ENCODE data around the gene HTR7. TPM values are rescaled to one million over a fixed set of nuclear protein-coding genes. Genes with fewer than 3 reads are reported as not detected.

Gene HTR7
- total and polyA plus RNA-seq, 2 experiments from 2014 or later, result 0.65 to 1.2 TPM

DNA sequence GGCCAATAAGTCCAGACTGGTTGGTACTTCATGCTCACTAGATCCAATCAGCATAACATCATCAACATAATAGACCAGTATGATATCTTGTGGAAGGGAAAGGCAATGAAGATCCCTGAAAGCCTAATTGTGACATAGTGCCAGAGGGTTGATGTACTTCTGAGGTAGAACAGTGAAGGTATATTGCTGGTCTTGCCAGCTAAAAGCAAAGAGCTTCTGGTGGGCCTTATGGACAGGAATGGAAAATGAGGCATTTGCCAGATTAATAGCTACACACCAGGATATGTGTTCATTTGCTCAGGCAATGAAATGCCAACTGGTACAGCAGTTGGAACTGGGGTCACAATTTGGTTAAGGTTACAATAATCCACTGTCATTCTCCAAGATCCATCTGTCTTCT, 156.4 kb downstream of the HTR7 start:
- no peak overlapping the region for H3K4me2 ChIP-seq (ENCODE audit: unreplicated experiment)
- no peak overlapping the region for H2AFZ ChIP-seq
- no peaks in the 10 kb centered on the region for H3K36me3 ChIP-seq (ENCODE audit: low read depth)
- in situ Hi-C loops (cut with MboI), result no loop called here
- no peak for TF ChIP-seq EZH2 (IDR thresholded peaks at IDR 0.05; ENCODE audit: insufficient read depth, poor library complexity, severe bottlenecking)
- TF ChIP-seq EZH2phosphoT487 (IDR thresholded peaks at IDR 0.05; ENCODE audit: insufficient read depth, low read depth), result no peak
- H3K79me2 ChIP-seq (ENCODE audit: insufficient read depth), result no peaks in the 10 kb centered on the region
- H3K9me2 ChIP-seq (ENCODE audit: insufficient read depth), result no peaks in the 10 kb centered on the region
- H3K27ac ChIP-seq, result no peak overlapping the region
- H3F3A ChIP-seq (ENCODE audit: insufficient read depth), result no peaks in the 10 kb centered on the region
- no peaks in the 10 kb centered on the region for H3K9me3 ChIP-seq (ENCODE audit: low read depth)
- H3K4me3 ChIP-seq, result no peak overlapping the region
- H3K9ac ChIP-seq, result no peak overlapping the region
- DNase-seq, result no peak
- H4K20me1 ChIP-seq (ENCODE audit: insufficient read depth), result no peaks in the 10 kb centered on the region
- H3K27me3 ChIP-seq (replicated peaks; ENCODE audit: insufficient read depth), result no peaks in the 10 kb centered on the region
- no peaks in the 10 kb centered on the region for H3K4me1 ChIP-seq (ENCODE audit: insufficient read depth)

GRCh38 chr10:90695915-90696676, 161.7 kb downstream of the HTR7 start:
- 31 to 32% methylated on average over 6 of the region's 6 CpGs for WGBS, 2 experiments (ENCODE audit: low coverage in 1 of 2, low lambda C conversion rate in 2 of 2, missing lambda C conversion rate in 2 of 2)
- H3K36me3 ChIP-seq (ENCODE audit: low read depth), result no peaks in the 10 kb centered on the region
- no peak overlapping the region for H2AFZ ChIP-seq
- no peaks in the 10 kb centered on the region for H3K9me2 ChIP-seq (ENCODE audit: insufficient read depth)
- in situ Hi-C loops (cut with MboI), result no loop called here
- no peak for TF ChIP-seq EZH2phosphoT487 (IDR thresholded peaks at IDR 0.05; ENCODE audit: insufficient read depth, low read depth)
- H4K20me1 ChIP-seq (ENCODE audit: insufficient read depth), result no peaks in the 10 kb centered on the region
- H3F3A ChIP-seq (ENCODE audit: insufficient read depth), result no peaks in the 10 kb centered on the region
- no peak overlapping the region for H3K27ac ChIP-seq
- H3K9ac ChIP-seq, result no peak overlapping the region
- H3K9me3 ChIP-seq (ENCODE audit: low read depth), result no peaks in the 10 kb centered on the region
- no peaks in the 10 kb centered on the region for H3K27me3 ChIP-seq (replicated peaks; ENCODE audit: insufficient read depth)
- no peak overlapping the region for H3K4me2 ChIP-seq (ENCODE audit: unreplicated experiment)
- no peak for DNase-seq
- H3K79me2 ChIP-seq (ENCODE audit: insufficient read depth), result no peaks in the 10 kb centered on the region
- H3K4me1 ChIP-seq (ENCODE audit: insufficient read depth), result no peaks in the 10 kb centered on the region
- H3K4me3 ChIP-seq, result no peak overlapping the region

Small RNA genes lying within 50 kb of the gene (small RNA-seq; reads per million reads assigned to genes)
- gene RF00019 (ENCODE audit: low read depth, low replicate concordance), result not detected

Other genes with a start within 250 kb of the HTR7 start
- 31.3 and 31.5 TPM in 2 replicates for gene RPP30, start 13.9 kb upstream of the HTR7 start, total RNA-seq (2014; rRNA removed; shearing (Covaris generic))
- gene RPP30, start 13.9 kb upstream of the HTR7 start, polyA plus RNA-seq (2016; fragmentation: Nextera tagmentation; extraction: Ambion mirVana), result 51.1 and 54.6 TPM in 2 replicates
- 8.3 and 10.9 TPM in 2 replicates for gene ANKRD1, start 63.0 kb upstream of the HTR7 start, total RNA-seq (2014; rRNA removed; shearing (Covaris generic))
- gene ANKRD1, start 63.0 kb upstream of the HTR7 start, polyA plus RNA-seq (2016; fragmentation: Nextera tagmentation; extraction: Ambion mirVana), result 3.6 and 3.7 TPM in 2 replicates